GM21786 (cell line): ENCODE results near the gene ERCC2.
"Not testable (repeated sequence)": the region's sequence is repeated elsewhere in the genome, so short reads cannot be mapped to it uniquely, and the experiment has no call there.

Experiments
- ATAC-seq: cut with Tn5 transposase; IDR thresholded peaks from one replicate; pipeline ENCODE4 v1.9.1; 2021; ENCODE audit not compliant: unreplicated experiment

ERCC2 gene

DNA sequence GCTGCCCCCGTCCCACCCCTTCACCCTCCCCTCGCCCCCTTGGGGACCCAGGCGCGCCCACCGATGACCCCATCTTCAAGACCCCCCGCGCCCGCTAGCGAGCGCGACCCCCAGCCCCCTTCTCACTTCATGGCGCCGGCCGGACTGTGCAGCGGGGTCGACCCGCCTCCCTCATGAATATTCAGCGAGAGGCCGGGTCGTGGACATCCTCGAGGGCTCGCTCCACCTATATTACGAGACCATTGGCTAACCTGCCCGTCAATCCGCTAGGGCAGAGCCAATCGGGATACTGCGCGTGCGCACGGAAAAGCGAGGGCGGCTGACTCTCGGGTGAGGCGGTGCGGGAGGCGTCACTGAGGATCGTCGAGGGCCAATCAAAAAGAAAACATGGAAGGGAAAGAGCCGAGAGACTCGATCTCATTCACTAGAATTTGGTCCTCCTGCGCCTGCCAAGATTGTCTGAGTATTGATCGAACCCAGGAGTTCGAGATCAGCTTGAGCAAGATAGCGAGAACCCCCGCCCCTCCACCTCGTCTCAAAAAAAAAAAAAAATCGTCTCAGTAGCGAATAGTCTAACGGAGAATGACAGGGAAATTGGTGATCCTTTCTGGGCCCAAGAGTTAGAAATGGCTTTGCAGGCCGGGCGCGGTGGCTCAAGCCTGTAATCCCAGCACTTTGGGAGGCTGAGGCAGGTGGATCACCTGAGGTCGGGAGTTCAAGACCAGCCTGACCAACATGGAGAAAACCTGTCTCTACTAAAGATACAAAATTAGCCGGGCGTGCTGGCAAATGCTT is at the start of gene ERCC2:
TSS of gene ERCC2 (minus strand) at position 164 of the 795 bp plus-strand sequence. CDS start at position 131, 33 bp downstream.
- ATAC-seq = peak; percentile 93

DNA sequence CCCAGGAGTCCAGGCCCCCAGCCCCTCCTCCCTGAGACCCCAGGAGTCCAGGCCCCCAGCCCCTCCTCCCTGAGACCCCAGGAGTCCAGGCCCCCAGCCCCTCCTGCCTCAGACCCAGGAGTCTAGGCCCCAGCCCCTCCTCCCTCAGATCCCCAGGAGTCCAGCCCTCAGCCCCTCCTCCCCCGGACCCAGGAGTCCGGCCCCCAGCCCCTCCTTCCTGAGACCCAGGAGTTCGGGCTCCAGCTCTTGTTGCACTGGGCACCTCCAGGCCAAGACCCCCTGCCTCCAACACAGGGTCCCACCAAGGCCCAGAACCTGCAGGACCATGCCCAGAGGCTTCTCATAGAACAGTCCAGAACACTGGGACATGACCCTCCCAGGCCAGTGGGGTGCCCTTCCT is 49.5 kb upstream of the ERCC2 start:
- ATAC-seq = no peak

DNA sequence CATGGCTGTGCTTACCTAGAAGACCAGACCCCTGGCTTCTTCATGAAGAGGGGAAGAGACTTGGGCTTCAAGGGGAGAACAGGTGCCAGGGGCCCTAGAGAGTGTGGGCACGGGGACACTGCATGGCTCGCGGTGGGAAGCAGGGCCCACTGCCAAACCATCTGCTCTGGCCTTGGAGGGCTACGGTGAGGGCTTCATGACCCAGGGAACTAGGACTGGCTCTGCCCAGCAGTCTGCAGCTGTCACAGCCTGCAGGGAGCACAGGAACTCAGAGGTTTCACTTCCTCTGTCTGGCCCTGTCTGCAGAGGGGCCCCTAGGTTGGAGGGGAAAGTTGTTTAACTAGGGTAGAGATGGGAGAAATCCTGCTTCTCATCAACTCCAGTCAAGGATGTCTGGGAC is 49.0 kb upstream of the ERCC2 start:
- no peak for ATAC-seq

DNA sequence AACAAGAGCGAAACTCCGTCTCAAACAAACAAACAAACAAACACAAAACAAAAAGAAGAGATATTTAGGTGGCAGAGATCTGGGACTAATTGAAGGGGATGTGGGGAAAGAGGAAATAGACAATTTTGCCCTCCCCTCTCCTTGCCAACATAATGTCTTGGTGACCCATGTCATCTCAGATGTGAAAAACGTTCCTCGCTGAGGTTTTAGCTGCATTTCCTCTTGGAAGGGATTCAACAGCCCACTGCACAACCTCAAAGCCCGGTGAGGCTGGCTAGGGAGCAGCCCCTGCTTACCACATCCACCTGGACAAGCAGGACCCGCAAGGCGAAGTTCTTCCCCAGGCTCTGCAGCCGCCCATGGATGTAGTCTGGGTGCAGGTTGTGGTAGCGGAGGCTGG is 48.4 kb upstream of the ERCC2 start:
- no peak for ATAC-seq

DNA sequence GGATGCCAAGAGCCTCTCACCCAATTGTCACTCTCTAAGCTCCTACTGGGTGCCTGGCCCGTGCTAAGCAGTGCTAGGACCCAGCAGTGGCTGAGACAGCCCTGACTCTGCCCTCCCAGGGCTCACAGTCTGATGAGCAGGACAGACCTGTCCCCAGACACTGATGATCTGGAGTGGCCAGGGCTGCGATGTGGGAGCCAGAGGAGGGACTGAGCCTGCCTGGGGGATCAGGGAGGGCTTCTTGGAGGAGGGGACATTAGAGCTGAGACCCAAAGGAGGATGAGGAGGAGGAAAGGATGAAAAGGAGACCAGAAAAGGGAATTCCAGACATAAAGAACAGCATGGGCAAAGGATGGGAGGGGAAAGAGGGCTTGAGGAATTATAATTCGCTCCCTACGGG is 46.8 kb upstream of the ERCC2 start:
- ATAC-seq = no peak

DNA sequence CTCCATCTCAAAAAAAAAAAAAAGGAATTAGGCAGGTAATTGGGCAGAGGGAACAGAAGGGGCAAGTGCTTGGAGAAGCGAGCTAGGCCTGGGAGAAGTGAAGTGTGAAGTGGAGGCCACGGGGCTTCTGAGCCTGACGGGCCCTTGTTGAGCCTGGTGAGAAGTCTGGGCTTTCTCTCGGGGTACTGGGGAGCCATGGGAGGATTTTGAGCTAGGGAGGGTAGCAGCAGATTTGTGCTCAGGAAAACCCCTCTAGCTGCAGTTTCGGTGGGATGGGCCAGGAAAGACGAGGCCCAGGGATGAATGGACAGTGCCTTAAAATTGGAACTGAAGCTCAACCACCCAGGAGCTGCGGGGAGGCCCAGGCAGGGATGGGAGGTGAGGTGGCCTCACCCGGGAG is 44.1 kb upstream of the ERCC2 start:
- ATAC-seq = no peak

DNA sequence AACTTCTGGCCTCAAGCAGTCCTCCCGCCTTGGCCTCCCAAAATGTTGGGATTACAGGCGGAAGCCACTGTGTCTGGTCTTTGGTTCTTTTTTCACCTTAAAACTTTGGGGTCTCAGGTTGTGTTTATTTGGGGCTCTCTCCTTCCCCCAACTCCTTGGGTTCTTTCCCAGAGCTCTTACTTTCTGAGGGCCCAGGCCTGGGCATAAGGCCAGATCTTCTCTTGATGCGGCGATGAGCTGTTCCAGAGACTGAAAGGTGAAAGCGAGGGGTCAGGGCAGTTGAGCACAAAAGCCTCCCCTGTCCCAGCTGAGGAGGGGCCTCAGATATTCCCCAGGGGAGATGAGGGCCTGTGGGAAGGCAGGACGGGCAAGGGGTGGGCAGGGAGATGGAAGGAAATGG is 43.1 kb upstream of the ERCC2 start:
- no peak for ATAC-seq

DNA sequence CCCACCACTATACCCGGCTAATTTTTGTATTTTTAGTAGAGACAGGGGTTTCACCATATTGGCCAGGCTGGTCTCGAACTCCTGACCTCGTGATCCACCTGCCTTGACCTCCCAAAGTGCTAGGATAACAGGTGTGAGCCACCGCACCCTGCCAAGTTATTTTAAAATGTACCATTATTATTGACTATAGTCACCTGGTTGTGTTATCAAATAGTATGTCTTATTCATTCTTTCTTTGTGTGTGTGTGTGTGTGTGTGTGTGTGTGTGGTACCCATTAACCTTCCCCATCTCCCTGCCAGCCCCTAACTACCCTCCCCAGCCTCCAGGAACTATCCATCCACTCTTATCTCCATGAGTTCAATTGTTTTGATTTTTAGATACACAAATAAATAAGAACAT is 40.0 kb upstream of the ERCC2 start:
- ATAC-seq = not testable (repeated sequence)

DNA sequence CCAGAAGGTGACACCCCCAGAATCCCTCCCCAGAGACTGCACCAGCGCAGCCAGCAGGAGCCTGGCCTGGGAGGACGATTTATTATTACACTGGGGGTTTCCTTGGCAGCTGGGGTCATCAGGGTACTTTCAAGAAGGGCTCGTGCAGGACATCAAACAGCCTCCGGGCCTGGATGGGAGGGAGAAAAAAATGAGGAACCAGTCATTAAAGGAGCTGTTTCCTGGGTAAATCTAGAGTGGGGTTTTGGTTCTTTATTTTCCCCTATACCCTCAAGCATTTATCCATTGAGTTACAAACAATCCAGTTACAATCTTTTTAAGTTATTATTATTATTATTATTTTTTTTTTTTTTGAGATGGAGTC is 39.2 kb upstream of the ERCC2 start:
- ATAC-seq = no peak

DNA sequence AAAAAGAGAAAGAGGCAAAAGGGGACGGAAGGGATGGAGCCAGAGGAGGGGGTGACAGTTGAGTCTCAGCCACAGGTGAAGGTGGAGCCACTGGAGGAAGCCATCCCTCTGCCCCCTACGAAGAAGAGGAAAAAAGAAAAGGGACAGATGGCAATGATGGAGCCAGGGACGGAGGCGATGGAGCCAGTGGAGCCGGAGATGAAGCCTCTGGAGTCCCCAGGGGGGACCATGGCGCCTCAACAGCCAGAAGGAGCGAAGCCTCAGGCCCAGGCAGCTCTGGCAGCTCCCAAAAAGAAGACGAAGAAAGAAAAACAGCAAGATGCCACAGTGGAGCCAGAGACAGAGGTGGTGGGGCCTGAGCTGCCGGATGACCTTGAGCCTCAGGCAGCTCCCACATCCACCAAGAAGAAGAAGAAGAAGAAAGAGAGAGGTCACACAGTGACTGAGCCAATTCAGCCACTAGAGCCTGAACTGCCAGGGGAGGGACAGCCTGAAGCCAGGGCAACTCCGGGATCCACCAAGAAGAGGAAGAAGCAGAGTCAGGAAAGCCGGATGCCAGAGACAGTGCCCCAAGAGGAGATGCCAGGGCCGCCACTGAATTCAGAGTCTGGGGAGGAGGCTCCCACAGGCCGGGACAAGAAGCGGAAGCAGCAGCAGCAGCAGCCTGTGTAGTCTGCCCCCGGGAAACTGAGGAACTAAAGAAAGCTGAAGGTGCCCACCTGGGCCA is 38.6 kb upstream of the ERCC2 start:
- no peak for ATAC-seq

DNA sequence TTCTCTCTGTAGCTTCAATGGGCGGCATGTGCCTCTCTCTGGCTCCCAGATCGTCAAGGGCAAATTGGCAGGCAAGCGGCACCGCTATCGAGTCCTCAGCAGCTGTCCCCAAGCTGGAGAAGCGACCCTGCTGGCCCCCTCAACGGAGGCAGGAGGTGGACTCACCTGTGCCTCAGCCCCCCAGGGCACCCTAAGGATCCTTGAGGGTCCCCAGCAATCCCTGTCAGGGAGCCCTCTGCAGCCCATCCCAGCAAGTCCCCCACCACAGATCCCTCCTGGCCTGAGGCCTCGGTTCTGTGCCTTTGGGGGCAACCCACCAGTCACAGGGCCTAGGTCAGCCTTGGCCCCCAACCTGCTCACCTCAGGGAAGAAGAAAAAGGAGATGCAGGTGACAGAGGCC is 37.7 kb upstream of the ERCC2 start:
- ATAC-seq = no peak

DNA sequence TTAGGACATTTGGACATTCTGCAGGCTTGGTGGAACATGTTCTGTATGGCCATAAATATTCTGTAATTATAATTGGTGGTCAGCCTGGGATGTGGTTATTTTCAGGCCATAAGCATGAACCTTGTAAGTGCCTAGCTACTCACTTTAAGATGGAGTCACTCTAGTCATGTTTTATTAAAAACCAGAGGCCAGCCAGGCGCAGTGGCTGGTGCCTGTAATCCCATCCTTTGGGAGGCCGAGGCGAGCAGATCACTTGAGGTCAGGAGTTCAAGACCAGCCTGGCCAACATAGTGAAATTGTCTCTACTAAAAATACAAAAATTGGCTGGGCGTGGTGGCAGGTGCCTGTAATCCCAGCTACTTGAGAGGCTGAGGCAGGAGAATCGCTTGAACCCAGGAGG is 37.2 kb upstream of the ERCC2 start:
- ATAC-seq = not testable (repeated sequence)

DNA sequence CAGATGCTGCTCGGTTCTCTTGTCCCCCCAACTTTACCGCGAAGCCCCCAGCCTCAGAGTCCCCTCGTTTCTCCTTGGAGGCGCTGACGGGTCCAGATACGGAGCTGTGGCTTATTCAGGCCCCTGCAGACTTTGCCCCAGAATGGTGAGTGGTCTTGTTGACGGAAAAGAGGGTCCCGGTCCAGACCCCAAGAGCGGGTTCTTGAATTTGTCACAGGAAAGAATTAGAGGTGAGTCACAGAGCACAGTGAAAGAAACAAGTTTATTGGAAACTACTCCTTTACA is 36.7 kb upstream of the ERCC2 start:
- ATAC-seq = no peak

DNA sequence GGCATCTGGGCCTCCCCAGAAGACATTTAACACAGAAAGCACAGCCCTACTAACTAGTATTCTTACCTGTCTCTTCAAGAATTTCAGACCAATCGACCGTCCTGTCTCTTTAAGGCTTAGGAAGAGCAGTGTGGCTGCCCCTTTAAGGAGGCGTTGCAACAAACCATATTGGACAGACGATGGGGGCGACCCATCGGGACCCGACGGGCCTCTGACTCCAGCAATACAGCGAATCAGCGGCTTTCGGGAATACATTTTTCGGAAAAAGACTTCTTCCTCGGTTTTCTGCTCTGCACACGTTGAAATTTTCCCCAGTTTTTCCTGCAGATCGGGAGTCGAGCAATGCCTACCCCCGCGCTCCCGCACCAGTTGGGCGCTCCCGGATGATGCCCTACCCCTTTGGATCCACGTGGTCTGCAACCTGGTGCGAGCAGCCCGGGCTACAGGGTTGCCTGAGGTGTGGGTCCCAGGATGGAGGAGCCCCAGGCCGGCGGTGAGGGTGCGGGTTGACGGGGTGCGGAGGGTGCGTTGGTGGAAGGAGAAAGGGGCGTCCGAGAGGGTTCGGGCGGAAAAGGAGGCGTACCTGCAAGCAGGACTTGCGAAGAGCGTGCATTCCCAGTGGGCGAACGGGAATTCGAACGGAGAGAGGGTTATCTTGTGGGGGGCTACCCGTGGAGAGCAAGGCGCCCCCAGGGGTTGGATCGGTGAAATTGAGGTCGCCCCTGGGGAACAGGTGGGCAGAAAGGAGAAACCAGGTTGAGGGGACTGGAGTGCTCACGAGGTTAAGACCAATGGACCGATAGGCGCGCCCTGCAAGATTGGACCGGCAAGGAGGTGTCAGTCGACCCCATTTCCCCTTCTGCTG is 36.1 kb upstream of the ERCC2 start, which contains the start of gene POLR1G:
TSS of gene POLR1G (plus strand) at position 419 of the 865 bp plus-strand sequence. CDS start at position 472, 53 bp downstream.
- ATAC-seq = peak; percentile 71

DNA sequence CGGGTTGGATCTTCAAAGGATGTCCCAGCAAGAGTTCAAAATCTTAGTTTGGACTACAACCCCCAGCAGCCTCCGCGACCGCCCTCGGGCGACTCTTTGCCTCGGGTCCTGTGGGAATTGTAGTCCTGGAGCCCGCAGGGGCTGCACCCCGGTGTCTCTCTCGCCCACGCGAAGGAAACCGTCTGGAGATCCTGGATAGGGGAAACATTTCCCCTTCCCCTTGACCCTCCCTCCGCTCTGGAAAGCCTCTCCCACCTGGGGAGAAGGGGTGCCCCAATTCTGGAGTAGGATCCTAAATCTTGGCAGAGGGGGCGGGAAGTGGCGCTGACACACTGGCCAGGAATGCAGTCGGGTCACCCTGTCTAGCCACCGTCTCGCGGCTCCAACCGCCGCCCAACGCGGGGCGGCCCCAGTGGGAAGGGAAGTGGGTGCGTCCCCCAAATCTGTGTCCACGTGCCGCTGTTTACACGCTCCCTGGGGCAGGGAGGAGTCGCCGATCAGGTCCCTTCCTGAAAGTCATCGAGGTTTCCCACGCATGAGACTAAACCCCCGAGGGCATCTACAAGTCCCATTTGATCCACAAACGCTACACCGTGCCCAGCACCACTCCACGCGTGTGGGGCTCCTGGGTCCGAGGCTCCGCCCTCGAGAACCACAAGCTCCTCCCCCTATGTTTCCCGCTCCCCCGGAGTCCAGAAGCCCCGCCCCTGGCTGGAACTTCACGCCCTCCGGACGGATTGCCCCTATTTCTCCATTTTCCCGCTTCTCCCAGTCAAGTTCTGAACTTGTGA is 35.3 kb upstream of the ERCC2 start:
- ATAC-seq = peak; percentile 33

DNA sequence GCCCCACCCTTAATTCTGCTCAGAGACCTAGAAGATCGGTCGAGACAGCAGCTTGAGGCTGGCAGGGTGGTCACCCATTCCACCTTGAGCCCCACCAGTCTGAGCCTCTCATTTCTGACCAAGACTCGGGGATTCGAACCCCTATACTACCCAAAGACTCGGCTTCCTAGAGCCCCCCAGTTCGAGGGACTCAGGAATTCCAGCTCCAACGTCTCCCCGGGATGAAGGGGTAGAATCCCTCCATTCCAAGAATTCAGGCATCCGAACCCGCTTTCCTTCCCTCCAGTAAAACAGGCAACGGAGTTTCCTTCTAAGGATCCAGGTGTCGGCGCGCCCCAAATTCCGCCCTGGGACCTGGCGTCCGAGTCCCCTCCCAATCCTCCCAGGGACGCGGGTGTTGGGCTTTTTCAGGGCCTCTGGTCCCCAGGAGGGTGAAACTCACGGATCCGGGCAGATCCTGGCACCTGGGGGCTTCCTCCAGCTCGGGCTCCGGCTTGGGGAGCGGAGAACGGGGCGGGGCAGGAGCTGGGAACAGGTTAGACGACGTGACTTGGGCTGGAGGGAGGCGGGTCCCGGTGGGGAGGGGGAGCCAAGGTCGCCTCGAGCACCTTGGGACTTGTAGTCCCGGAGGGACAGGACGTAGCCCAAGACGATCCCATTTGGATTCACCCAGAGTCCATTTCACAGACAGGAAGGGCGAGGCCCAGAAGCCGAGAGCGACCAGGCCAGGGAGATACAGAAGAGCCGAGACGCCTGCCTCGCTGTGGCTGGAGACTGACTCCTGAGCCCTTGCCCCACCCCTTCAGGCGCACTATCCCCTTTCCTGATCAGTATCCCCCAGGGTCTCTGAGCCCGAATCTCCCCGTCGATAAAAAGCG is 34.4 kb upstream of the ERCC2 start, which contains the start of gene PPP1R13L:
TSS of gene PPP1R13L (minus strand) at position 513 of the 878 bp plus-strand sequence. CDS start 6,751 bp downstream, outside the sequence.
- ATAC-seq = no peak

DNA sequence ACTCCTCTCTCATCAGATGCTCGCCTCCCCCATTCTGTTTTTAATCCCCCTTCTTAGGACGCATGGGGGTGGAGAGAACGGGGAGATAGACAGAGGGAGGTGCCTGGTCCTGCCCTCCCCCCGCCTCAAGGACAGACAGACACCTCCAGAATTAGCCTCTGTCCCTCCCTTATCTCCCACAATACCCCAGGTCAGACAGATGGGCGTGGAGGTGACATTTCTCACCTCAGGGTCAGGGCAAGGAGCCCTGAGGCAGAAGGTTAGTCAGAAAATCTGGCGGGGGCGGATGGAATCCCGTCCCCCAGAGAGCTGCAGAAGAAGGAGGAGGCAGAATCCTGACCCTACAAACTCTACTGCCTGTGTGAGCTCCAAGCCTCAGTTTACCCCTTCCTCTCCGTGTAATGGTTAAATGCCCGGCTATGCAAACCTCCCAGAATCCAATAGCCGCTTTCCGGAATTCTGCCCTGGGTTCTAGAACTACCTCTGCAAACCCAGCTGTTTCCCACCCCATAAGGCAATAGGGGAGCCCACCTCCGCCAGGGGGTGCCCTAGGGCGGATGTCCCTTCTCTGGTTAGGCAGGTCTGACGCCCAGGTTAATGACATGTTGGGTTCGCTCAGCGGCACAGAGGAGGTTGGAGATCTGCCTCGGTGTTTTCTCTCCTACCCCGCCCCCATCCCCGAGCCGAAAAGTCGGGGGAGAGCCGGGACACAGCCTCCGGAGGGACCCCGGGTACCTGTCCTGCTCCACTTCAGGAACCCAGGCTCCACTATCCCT is 33.6 kb upstream of the ERCC2 start:
- no peak for ATAC-seq

DNA sequence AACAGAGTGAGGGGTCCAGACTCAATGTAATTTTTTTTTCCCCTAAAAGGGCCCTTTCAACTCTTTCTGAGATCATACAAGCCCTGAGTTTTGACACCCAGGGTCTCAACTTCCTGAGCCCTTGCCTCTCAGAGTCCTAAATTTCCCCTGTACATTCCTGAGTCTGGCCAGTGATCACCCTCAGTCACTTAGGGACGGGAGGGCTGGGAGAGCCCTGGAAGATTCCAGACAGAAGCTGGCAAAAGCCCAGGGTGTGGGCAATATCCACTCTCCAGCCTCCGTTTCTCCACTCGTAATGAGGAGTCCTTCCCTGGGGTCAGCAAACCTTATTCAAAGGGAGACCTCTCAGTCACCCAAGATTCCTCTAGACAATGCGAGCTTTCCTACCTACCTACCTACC is 32.9 kb upstream of the ERCC2 start:
- ATAC-seq = no peak
